CD14-positive monocyte (primary cell): ENCODE results near the gene NR3C1. TPM values are rescaled to one million over a fixed set of nuclear protein-coding genes. Genes with fewer than 3 reads are reported as not detected.

Source experiments
- DNase-seq, 3 donors: peaks; one replicate each; pipeline ENCODE4 v3.0.0-alpha.2; 2011 to 2022
- H2AFZ ChIP-seq: 2 replicates; pipeline ENCODE4 v1.6.0; 2012; ENCODE audit warnings: mild to moderate bottlenecking, low read depth, low read length, inconsistent platforms; ENCODE audit not compliant: insufficient read depth, poor library complexity, severe bottlenecking
- H3K27ac ChIP-seq, 2 donors: 1 replicate in 1 of 2; 2 replicates in 1 of 2; pipeline ENCODE4 v1.5.1; 2012 to 2013; ENCODE audit warnings: low read length in 2 of 2, control low read depth in 1 of 2, inconsistent platforms in 1 of 2, low read depth in 1 of 2, mild to moderate bottlenecking in 1 of 2
- H3K27me3 ChIP-seq, 2 donors: one replicate each; pipeline versions ENCODE4 v1.6.0 to v1.6.1; 2011 to 2013; ENCODE audit warnings: low read length in 2 of 2; ENCODE audit not compliant: control insufficient read depth in 2 of 2, insufficient read depth in 2 of 2
- H3K36me3 ChIP-seq, 2 donors: replicated peaks in 1 of 2; 1 replicate in 1 of 2; 2 replicates in 1 of 2; pipeline versions ENCODE4 v1.5.1 to v1.6.1; 2012 to 2013; ENCODE audit warnings: low read length in 2 of 2, control low read depth in 1 of 2, inconsistent platforms in 1 of 2, mild to moderate bottlenecking in 1 of 2; ENCODE audit not compliant: insufficient read depth in 2 of 2, control insufficient read depth in 1 of 2
- H3K4me1 ChIP-seq, 2 donors: 1 replicate in 1 of 2; 2 replicates in 1 of 2; pipeline versions ENCODE4 v1.5.1 to v1.6.1; 2012 to 2013; ENCODE audit warnings: low read length in 2 of 2, control low read depth in 1 of 2, inconsistent platforms in 1 of 2, mild to moderate bottlenecking in 1 of 2, moderate library complexity in 1 of 2; ENCODE audit not compliant: insufficient read depth in 2 of 2, control insufficient read depth in 1 of 2
- H3K4me2 ChIP-seq: replicated peaks from 2 replicates; pipeline ENCODE3; 2012; ENCODE audit warnings: low read length, moderate library complexity, mild to moderate bottlenecking; ENCODE audit not compliant: poor library complexity, severe bottlenecking; ENCODE audit errors: extremely low read depth
- H3K4me3 ChIP-seq, 3 experiments: fragments of 200-600 bp in 1 of 3; sonication (generic) in 1 of 3; replicated peaks in 1 of 3; 1 replicate in 2 of 3; 2 replicates in 1 of 3; pipeline ENCODE4 v1.5.1; 2011 to 2013; ENCODE audit warnings: low read length in 3 of 3, mild to moderate bottlenecking in 3 of 3, control low read depth in 2 of 3, low read depth in 2 of 3, inconsistent platforms in 1 of 3, moderate library complexity in 1 of 3
- H3K79me2 ChIP-seq: 2 replicates; pipeline ENCODE4 v1.6.0; 2012; ENCODE audit warnings: mild to moderate bottlenecking, control low read depth, inconsistent platforms, low read length, moderate library complexity; ENCODE audit not compliant: insufficient read depth
- H3K9ac ChIP-seq: 2 replicates; pipeline ENCODE4 v1.6.0; 2017; ENCODE audit warnings: low read length, mild to moderate bottlenecking; ENCODE audit not compliant: insufficient read depth, poor library complexity, severe bottlenecking
- H3K9me3 ChIP-seq, 2 donors: replicated peaks in 1 of 2; 1 replicate in 1 of 2; 2 replicates in 1 of 2; pipeline versions ENCODE4 v1.5.1 to v1.6.1; 2012 to 2013; ENCODE audit warnings: low read length in 2 of 2, control low read depth in 1 of 2; ENCODE audit not compliant: control insufficient read depth in 1 of 2, insufficient read depth in 1 of 2
- H4K20me1 ChIP-seq: 2 replicates; pipeline ENCODE4 v1.6.0; 2012; ENCODE audit warnings: mild to moderate bottlenecking, low read length, control low read depth, moderate library complexity; ENCODE audit not compliant: insufficient read depth
- H3K27ac Mint-ChIP-seq, 7 donors: one replicate each; pipeline ENCODE4 v1.8.0; 2020; ENCODE audit warnings: mild to moderate bottlenecking in 7 of 7, mixed read lengths in 7 of 7, moderate library complexity in 6 of 7, inconsistent platforms in 2 of 7
- H3K27me3 Mint-ChIP-seq, 3 donors: one replicate each; pipeline ENCODE4 v1.8.0; 2021 to 2022; ENCODE audit warnings: low read depth in 3 of 3, mild to moderate bottlenecking in 3 of 3, mixed read lengths in 3 of 3, moderate library complexity in 3 of 3, inconsistent platforms in 1 of 3
- H3K36me3 Mint-ChIP-seq, 2 donors: one replicate each; pipeline ENCODE4 v1.8.0; 2020; ENCODE audit warnings: mixed read lengths in 2 of 2, inconsistent platforms in 1 of 2, mild to moderate bottlenecking in 1 of 2
- H3K4me1 Mint-ChIP-seq: one replicate; pipeline ENCODE4 v1.8.0; 2020; ENCODE audit warnings: mild to moderate bottlenecking, mixed read lengths
- H3K4me3 Mint-ChIP-seq, 2 donors: one replicate each; pipeline ENCODE4 v1.8.0; 2020; ENCODE audit warnings: mild to moderate bottlenecking in 2 of 2, mixed read lengths in 2 of 2, moderate library complexity in 1 of 2
- H3K9me3 Mint-ChIP-seq, 7 donors: one replicate each; pipeline ENCODE4 v1.8.0; 2020 to 2022; ENCODE audit warnings: mixed read lengths in 7 of 7, mild to moderate bottlenecking in 6 of 7, moderate library complexity in 6 of 7, inconsistent platforms in 2 of 7
- CTCF ChIP-seq: fragments of 200-600 bp; IDR thresholded peaks from one replicate; pipeline ENCODE4 v1.8.0; 2022; ENCODE audit warnings: antibody characterized with exemption, mild to moderate bottlenecking
- WGBS: methylation state at CpG from one replicate; pipeline ENCODE4 v1.1.5; 2013; ENCODE audit warnings: missing lambda C conversion rate; ENCODE audit not compliant: insufficient coverage; 5-methylcytosine and 5-hydroxymethylcytosine counted together
- intact Hi-C, 2 donors: fragments of 100-400 bp; cut with micrococcal nuclease; formaldehyde crosslinking; loops; one replicate each; pipeline versions ENCODE4 v1.15.0 to v1.15.1; 2023
- polyA plus RNA-seq, 3 donors: library from polyadenylated mRNA; depleted of rRNA in 1 of 3; unstranded in 2 of 3; stranded (reverse) in 1 of 3; fragments of 300-500 nt in 2 of 3; fragments of >200 nt in 1 of 3; fragmentation: Illumina TruSeq in 2 of 3; gene quantifications; 1 replicate in 2 of 3; 2 replicates in 1 of 3; pipeline ENCODE4 v1.2.3, GENCODE V29; 2012 to 2021

The NR3C1 gene
- polyA plus RNA-seq, 3 donors, result 25.4 to 82.8 (median 75.1) TPM

GRCh38 chr5:143284002-143284401, 119.5 kb downstream of the NR3C1 start:
- Histone ChIP-seq H3K27me3 (no peaks in the 10 kb centered on the region), H3K4me3 (no peak overlapping the region), H3K9me3 (no peaks in the 10 kb centered on the region), H3K4me1 (peaks cover 16 to 21% of the 10 kb centered on the region in 2 donors), H4K20me1 (peaks cover 90% of the 10 kb centered on the region), H2AFZ (no peak overlapping the region), H3K27ac (no peak overlapping the region), H3K9ac (no peak overlapping the region), H3K36me3 (peaks cover 20 to 64% of the 10 kb centered on the region in 2 donors), H3K4me2 (no peak overlapping the region), H3K79me2 (peaks cover 4% of the 10 kb centered on the region)
- TF ChIP-seq CTCF, result no peak
- Mint-ChIP-seq H3K4me1 (peaks cover 19% of the 10 kb centered on the region), H3K36me3 (peaks cover 52 to 63% of the 10 kb centered on the region in 2 donors), H3K9me3 (peaks cover 0 to 2% (median 0%) of the 10 kb centered on the region in 7 donors), H3K27me3 (no peaks in the 10 kb centered on the region), H3K27ac (peak overlapping the region in 1 of 7 donors; percentile 54), H3K4me3 (no peak overlapping the region)
- intact Hi-C loops, result no loop called here
- 100% methylated on average over 3 of the region's 4 CpGs for WGBS
- no peak for DNase-seq

GRCh38 chr5:143281226-143281625, 122.3 kb downstream of the NR3C1 start:
- H4K20me1 ChIP-seq, result peaks cover 69% of the 10 kb centered on the region
- no peak for TF ChIP-seq CTCF
- H3K27me3 ChIP-seq, result no peaks in the 10 kb centered on the region
- no peak overlapping the region for H2AFZ ChIP-seq
- no CpG with 5 or more reads among the region's 3 CpGs for WGBS
- Mint-ChIP-seq H3K4me1 (peaks cover 28% of the 10 kb centered on the region), H3K36me3 (peaks cover 45 to 55% of the 10 kb centered on the region in 2 donors), H3K4me3 (no peak overlapping the region), H3K27ac (peak overlapping the region in 4 of 7 donors; percentile 2 to 45 (median 18)), H3K9me3 (peaks cover 0 to 2% (median 0%) of the 10 kb centered on the region in 7 donors), H3K27me3 (no peaks in the 10 kb centered on the region)
- peak in 1 of 3 donors; percentile 26 for DNase-seq
- H3K4me1 ChIP-seq, result peaks cover 21 to 27% of the 10 kb centered on the region in 2 donors
- intact Hi-C loops, result no loop called here
- H3K4me2 ChIP-seq, result no peak overlapping the region
- no peaks in the 10 kb centered on the region for H3K9me3 ChIP-seq
- peaks cover 4% of the 10 kb centered on the region for H3K79me2 ChIP-seq
- peak overlapping the region in 1 of 2 donors; percentile 28 for H3K27ac ChIP-seq
- H3K36me3 ChIP-seq, result peaks cover 20 to 68% of the 10 kb centered on the region in 2 donors
- no peak overlapping the region for H3K9ac ChIP-seq
- no peak overlapping the region for H3K4me3 ChIP-seq
